ENCODE measurements around the gene TM9SF4.

Gene TM9SF4

GRCh38 chr20:32083469-32083868 is 26.0 kb upstream of the TM9SF4 start:
- FAIRE-seq (no peak), DNase-seq (ENCODE audit: insufficient read length, low spot score) (no peak)
- no peak for TF ChIP-seq SPI1 (IDR thresholded peaks at IDR 0.05; ENCODE audit: low read depth, low read length)
- no peak for TF ChIP-seq POLR2AphosphoS5 (IDR thresholded peaks at IDR 0.05; ENCODE audit: low read depth, low read length)
- TF ChIP-seq TAF1 (IDR thresholded peaks at IDR 0.05; ENCODE audit: low read depth, low read length) = no peak
- TF ChIP-seq PAX5 (IDR thresholded peaks at IDR 0.05; ENCODE audit: insufficient read depth, low read length, severe bottlenecking) = no peak
- no peak for TF ChIP-seq POU2F2 (IDR thresholded peaks at IDR 0.05; ENCODE audit: low read depth, low read length)
- no peak for TF ChIP-seq POLR2A (IDR thresholded peaks at IDR 0.05; ENCODE audit: low read depth, low read length)

GRCh38 chr20:32087070-32087469 is 22.4 kb upstream of the TM9SF4 start:
- FAIRE-seq = no peak
- DNase-seq (ENCODE audit: insufficient read length, low spot score) = no peak
- TF ChIP-seq POU2F2 (IDR thresholded peaks at IDR 0.05; ENCODE audit: low read depth, low read length) (no peak), PAX5 (IDR thresholded peaks at IDR 0.05; ENCODE audit: insufficient read depth, low read length, severe bottlenecking) (no peak), TAF1 (IDR thresholded peaks at IDR 0.05; ENCODE audit: low read depth, low read length) (no peak), POLR2AphosphoS5 (IDR thresholded peaks at IDR 0.05; ENCODE audit: low read depth, low read length) (no peak), SPI1 (IDR thresholded peaks at IDR 0.05; ENCODE audit: low read depth, low read length) (no peak), POLR2A (IDR thresholded peaks at IDR 0.05; ENCODE audit: low read depth, low read length) (no peak)

- no peak for TF ChIP-seq PAX5 (IDR thresholded peaks at IDR 0.05; ENCODE audit: insufficient read depth, low read length, severe bottlenecking)
- TF ChIP-seq SPI1 (IDR thresholded peaks at IDR 0.05; ENCODE audit: low read depth, low read length) = no peak
- TF ChIP-seq POLR2AphosphoS5 (IDR thresholded peaks at IDR 0.05; ENCODE audit: low read depth, low read length) = no peak
- no peak for TF ChIP-seq POU2F2 (IDR thresholded peaks at IDR 0.05; ENCODE audit: low read depth, low read length)
- no peak for TF ChIP-seq TAF1 (IDR thresholded peaks at IDR 0.05; ENCODE audit: low read depth, low read length)
- no peak for TF ChIP-seq POLR2A (IDR thresholded peaks at IDR 0.05; ENCODE audit: low read depth, low read length)
- no peak for DNase-seq (ENCODE audit: insufficient read length, low spot score)
- no peak for FAIRE-seq
These were observed 20.8 kb upstream of the TM9SF4 start for GRCh38 chr20:32088759-32089158.

GRCh38 chr20:32089637-32090362 is 19.7 kb upstream of the TM9SF4 start:
- TF ChIP-seq POLR2AphosphoS5 (IDR thresholded peaks at IDR 0.05; ENCODE audit: low read depth, low read length) = no peak
- no peak for TF ChIP-seq SPI1 (IDR thresholded peaks at IDR 0.05; ENCODE audit: low read depth, low read length)
- no peak for TF ChIP-seq TAF1 (IDR thresholded peaks at IDR 0.05; ENCODE audit: low read depth, low read length)
- no peak for TF ChIP-seq POU2F2 (IDR thresholded peaks at IDR 0.05; ENCODE audit: low read depth, low read length)
- TF ChIP-seq POLR2A (IDR thresholded peaks at IDR 0.05; ENCODE audit: low read depth, low read length) = no peak
- TF ChIP-seq PAX5 (IDR thresholded peaks at IDR 0.05; ENCODE audit: insufficient read depth, low read length, severe bottlenecking) = no peak
- DNase-seq (ENCODE audit: insufficient read length, low spot score) (no peak), FAIRE-seq (no peak)

GRCh38 chr20:32091888-32092346 is 17.6 kb upstream of the TM9SF4 start:
- TF ChIP-seq TAF1 (IDR thresholded peaks at IDR 0.05; ENCODE audit: low read depth, low read length) = no peak
- no peak for TF ChIP-seq POLR2A (IDR thresholded peaks at IDR 0.05; ENCODE audit: low read depth, low read length)
- TF ChIP-seq PAX5 (IDR thresholded peaks at IDR 0.05; ENCODE audit: insufficient read depth, low read length, severe bottlenecking) = no peak
- no peak for TF ChIP-seq SPI1 (IDR thresholded peaks at IDR 0.05; ENCODE audit: low read depth, low read length)
- TF ChIP-seq POLR2AphosphoS5 (IDR thresholded peaks at IDR 0.05; ENCODE audit: low read depth, low read length) = no peak
- no peak for TF ChIP-seq POU2F2 (IDR thresholded peaks at IDR 0.05; ENCODE audit: low read depth, low read length)
- FAIRE-seq = peak; percentile 16
- DNase-seq (ENCODE audit: insufficient read length, low spot score) = peak; percentile 53

GRCh38 chr20:32098786-32099185 is 10.7 kb upstream of the TM9SF4 start:
- FAIRE-seq = no peak
- no peak for TF ChIP-seq POLR2AphosphoS5 (IDR thresholded peaks at IDR 0.05; ENCODE audit: low read depth, low read length)
- no peak for TF ChIP-seq TAF1 (IDR thresholded peaks at IDR 0.05; ENCODE audit: low read depth, low read length)
- TF ChIP-seq POU2F2 (IDR thresholded peaks at IDR 0.05; ENCODE audit: low read depth, low read length) = no peak
- TF ChIP-seq PAX5 (IDR thresholded peaks at IDR 0.05; ENCODE audit: insufficient read depth, low read length, severe bottlenecking) = no peak
- TF ChIP-seq SPI1 (IDR thresholded peaks at IDR 0.05; ENCODE audit: low read depth, low read length) = no peak
- no peak for TF ChIP-seq POLR2A (IDR thresholded peaks at IDR 0.05; ENCODE audit: low read depth, low read length)
- DNase-seq (ENCODE audit: insufficient read length, low spot score) = no peak

- TF ChIP-seq SPI1 (IDR thresholded peaks at IDR 0.05; ENCODE audit: low read depth, low read length) (no peak), POLR2AphosphoS5 (IDR thresholded peaks at IDR 0.05; ENCODE audit: low read depth, low read length) (no peak), POLR2A (IDR thresholded peaks at IDR 0.05; ENCODE audit: low read depth, low read length) (no peak), PAX5 (IDR thresholded peaks at IDR 0.05; ENCODE audit: insufficient read depth, low read length, severe bottlenecking) (no peak), TAF1 (IDR thresholded peaks at IDR 0.05; ENCODE audit: low read depth, low read length) (no peak), POU2F2 (IDR thresholded peaks at IDR 0.05; ENCODE audit: low read depth, low read length) (no peak)
- FAIRE-seq = no peak
- DNase-seq (ENCODE audit: insufficient read length, low spot score) = no peak
These were observed 611 bp upstream of the TM9SF4 start for GRCh38 chr20:32108814-32109391.

- DNase-seq (ENCODE audit: insufficient read length, low spot score) = no peak
- FAIRE-seq = no peak
- no peak for TF ChIP-seq POLR2A (IDR thresholded peaks at IDR 0.05; ENCODE audit: low read depth, low read length)
- no peak for TF ChIP-seq TAF1 (IDR thresholded peaks at IDR 0.05; ENCODE audit: low read depth, low read length)
- TF ChIP-seq POLR2AphosphoS5 (IDR thresholded peaks at IDR 0.05; ENCODE audit: low read depth, low read length) = no peak
- TF ChIP-seq POU2F2 (IDR thresholded peaks at IDR 0.05; ENCODE audit: low read depth, low read length) = no peak
- no peak for TF ChIP-seq PAX5 (IDR thresholded peaks at IDR 0.05; ENCODE audit: insufficient read depth, low read length, severe bottlenecking)
- no peak for TF ChIP-seq SPI1 (IDR thresholded peaks at IDR 0.05; ENCODE audit: low read depth, low read length)
These were observed 725 bp downstream of the TM9SF4 start for GRCh38 chr20:32110173-32110704.

GRCh38 chr20:32110727-32111126 is 1.2 kb downstream of the TM9SF4 start:
- FAIRE-seq = no peak
- DNase-seq (ENCODE audit: insufficient read length, low spot score) = no peak
- TF ChIP-seq POLR2A (IDR thresholded peaks at IDR 0.05; ENCODE audit: low read depth, low read length) (no peak), POU2F2 (IDR thresholded peaks at IDR 0.05; ENCODE audit: low read depth, low read length) (no peak), TAF1 (IDR thresholded peaks at IDR 0.05; ENCODE audit: low read depth, low read length) (no peak), PAX5 (IDR thresholded peaks at IDR 0.05; ENCODE audit: insufficient read depth, low read length, severe bottlenecking) (no peak), POLR2AphosphoS5 (IDR thresholded peaks at IDR 0.05; ENCODE audit: low read depth, low read length) (no peak), SPI1 (IDR thresholded peaks at IDR 0.05; ENCODE audit: low read depth, low read length) (no peak)

Data from GM12891 (cell line).